Measurements from ENCODE around the gene UBE2I.
A peak's percentile ranks its signal among the peaks of the same experiment; 100 is the strongest.

Gene UBE2I

GRCh38 chr16:1330931-1331711 lies 21.7 kb downstream of the UBE2I start:
- Histone ChIP-seq H3K9me3 (ENCODE audit: low read depth, low read length) (no peaks in the 10 kb centered on the region), H3K36me3 (ENCODE audit: insufficient read depth, low read length) (no peaks in the 10 kb centered on the region), H3K27ac (no peak overlapping the region), H3K9ac (ENCODE audit: insufficient read length) (no peak overlapping the region), H3K4me3 (no peak overlapping the region)
- no peak for DNase-seq (ENCODE audit: low read depth, low spot score)
- TF ChIP-seq POLR2AphosphoS5 (IDR thresholded peaks at IDR 0.05; ENCODE audit: borderline replicate concordance, low read depth, low read length) (no peak), EZH2 (IDR thresholded peaks at IDR 0.05) (no peak)

DNA sequence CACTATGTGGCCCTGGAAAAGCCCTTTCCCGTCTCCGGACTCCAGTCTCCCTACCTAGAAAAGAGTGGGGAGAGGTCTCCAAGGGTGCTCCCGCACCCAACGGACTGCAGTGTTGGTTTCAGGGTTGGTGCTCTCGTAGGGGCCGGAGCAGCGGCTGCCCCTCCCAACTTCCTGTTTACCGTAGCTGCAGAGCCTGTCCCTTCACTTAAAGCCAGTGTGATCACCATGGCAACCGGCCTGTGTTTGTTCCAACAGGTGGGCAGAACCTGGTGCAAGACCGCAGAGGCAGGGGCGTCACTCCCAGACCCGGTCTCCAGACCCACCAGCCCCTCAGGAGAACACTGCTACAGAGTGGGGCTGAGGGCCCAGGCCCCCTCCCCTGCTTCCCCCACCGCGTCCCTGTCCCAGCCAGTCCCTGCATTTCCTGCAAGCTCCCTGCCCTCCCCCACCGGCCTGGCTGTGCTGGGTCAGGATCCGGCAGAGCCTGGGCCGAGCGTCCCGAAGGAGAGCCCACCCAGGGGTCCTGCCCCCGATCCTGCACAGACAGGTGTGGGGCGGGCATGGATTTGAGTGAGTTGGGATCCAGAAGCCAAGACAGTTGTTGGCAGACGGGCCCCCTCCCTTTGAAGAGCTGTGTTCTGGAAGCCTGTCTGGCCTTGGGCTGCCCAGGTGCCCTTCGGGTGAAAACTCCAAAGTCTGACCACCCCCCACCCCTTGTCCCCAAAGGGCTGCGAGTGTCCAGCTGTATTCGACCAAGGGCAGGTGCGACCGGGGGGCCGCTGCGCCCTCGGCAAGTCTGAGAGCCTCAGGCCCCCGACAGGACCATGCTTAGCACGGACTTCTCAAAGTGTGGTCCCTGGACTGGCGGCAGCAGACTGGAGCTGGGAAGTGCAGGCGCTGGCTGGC lies 22.5 kb downstream of the UBE2I start:
- H3K9ac ChIP-seq (ENCODE audit: insufficient read length) = no peak overlapping the region
- H3K36me3 ChIP-seq (ENCODE audit: insufficient read depth, low read length) = no peaks in the 10 kb centered on the region
- TF ChIP-seq FOXP2 (optimal IDR thresholded peaks at IDR 0.05; ENCODE audit: control extremely low read depth, extremely low read length, insufficient read depth) = no peak
- no peak for TF ChIP-seq EZH2 (IDR thresholded peaks at IDR 0.05)
- TF ChIP-seq POLR2AphosphoS5 (IDR thresholded peaks at IDR 0.05; ENCODE audit: borderline replicate concordance, low read depth, low read length) = no peak
- no peak overlapping the region for H3K27ac ChIP-seq
- no peak overlapping the region for H3K4me3 ChIP-seq
- no peak for DNase-seq (ENCODE audit: low read depth, low spot score)
- no peaks in the 10 kb centered on the region for H3K9me3 ChIP-seq (ENCODE audit: low read depth, low read length)

DNA sequence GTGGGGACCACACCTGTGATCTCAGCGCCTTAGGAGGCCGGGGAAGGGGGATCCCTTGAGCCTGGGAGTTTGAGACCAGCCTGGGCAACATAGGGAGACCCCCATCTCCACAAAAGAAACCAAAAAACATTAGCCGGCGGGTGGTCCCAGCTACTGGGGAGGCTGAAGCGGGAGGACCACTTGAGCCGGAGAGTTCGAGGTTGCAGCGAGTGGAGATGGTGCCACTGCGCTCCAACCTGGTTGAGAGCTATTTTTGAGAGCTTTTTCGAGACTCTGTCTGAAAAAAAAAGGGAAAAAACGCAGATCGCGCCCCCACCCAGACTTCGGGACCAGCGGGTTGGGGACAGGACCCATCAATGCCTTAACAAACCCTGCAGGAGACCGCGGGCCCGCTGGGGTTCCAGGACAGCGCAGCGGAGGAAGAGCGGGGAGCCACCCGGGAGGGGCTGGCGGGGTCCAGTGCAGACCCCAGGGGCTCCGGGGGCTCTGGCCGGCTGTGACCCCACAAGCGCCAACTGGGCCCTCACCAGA lies 23.2 kb downstream of the UBE2I start:
- H3K9ac ChIP-seq (ENCODE audit: insufficient read length) = no peak overlapping the region
- TF ChIP-seq FOXP2 (optimal IDR thresholded peaks at IDR 0.05; ENCODE audit: control extremely low read depth, extremely low read length, insufficient read depth) (no peak), EZH2 (IDR thresholded peaks at IDR 0.05) (no peak), POLR2AphosphoS5 (IDR thresholded peaks at IDR 0.05; ENCODE audit: borderline replicate concordance, low read depth, low read length) (no peak)
- DNase-seq (ENCODE audit: low read depth, low spot score) = no peak
- no peak overlapping the region for H3K4me3 ChIP-seq
- no peaks in the 10 kb centered on the region for H3K9me3 ChIP-seq (ENCODE audit: low read depth, low read length)
- no peaks in the 10 kb centered on the region for H3K36me3 ChIP-seq (ENCODE audit: insufficient read depth, low read length)
- no peak overlapping the region for H3K27ac ChIP-seq

- no peaks in the 10 kb centered on the region for H3K9me3 ChIP-seq (ENCODE audit: low read depth, low read length)
- TF ChIP-seq FOXP2 (optimal IDR thresholded peaks at IDR 0.05; ENCODE audit: control extremely low read depth, extremely low read length, insufficient read depth) = no peak
- TF ChIP-seq EZH2 (IDR thresholded peaks at IDR 0.05) = no peak
- TF ChIP-seq POLR2AphosphoS5 (IDR thresholded peaks at IDR 0.05; ENCODE audit: borderline replicate concordance, low read depth, low read length) = no peak
- H3K9ac ChIP-seq (ENCODE audit: insufficient read length) = no peak within 1 kb of the TSS
- no peak within 1 kb of the TSS for H3K27ac ChIP-seq
- no peak for DNase-seq (ENCODE audit: low read depth, low spot score)
- peak within 1 kb of the TSS; percentile 74 for H3K4me3 ChIP-seq
- no peaks in the 10 kb centered on the region for H3K36me3 ChIP-seq (ENCODE audit: insufficient read depth, low read length)
Observed at GRCh38 chr16:1333149-1333812, 23.8 kb downstream of the UBE2I start, which contains the start of gene BAIAP3. BAIAP3 (plus strand) TSS chr16:1333645; CDS start chr16:1338550, 4,905 bp downstream.

GRCh38 chr16:1333854-1334700 lies 24.6 kb downstream of the UBE2I start:
- no peaks in the 10 kb centered on the region for H3K9me3 ChIP-seq (ENCODE audit: low read depth, low read length)
- TF ChIP-seq EZH2 (IDR thresholded peaks at IDR 0.05) = no peak
- TF ChIP-seq FOXP2 (optimal IDR thresholded peaks at IDR 0.05; ENCODE audit: control extremely low read depth, extremely low read length, insufficient read depth) = no peak
- TF ChIP-seq POLR2AphosphoS5 (IDR thresholded peaks at IDR 0.05; ENCODE audit: borderline replicate concordance, low read depth, low read length) = no peak
- no peak overlapping the region for H3K9ac ChIP-seq (ENCODE audit: insufficient read length)
- H3K27ac ChIP-seq = no peak overlapping the region
- H3K36me3 ChIP-seq (ENCODE audit: insufficient read depth, low read length) = no peaks in the 10 kb centered on the region
- DNase-seq (ENCODE audit: low read depth, low spot score) = no peak
- peak overlapping the region; percentile 74 for H3K4me3 ChIP-seq

GRCh38 chr16:1334739-1335138 lies 25.3 kb downstream of the UBE2I start:
- Histone ChIP-seq H3K4me3 (no peak overlapping the region), H3K9me3 (ENCODE audit: low read depth, low read length) (no peaks in the 10 kb centered on the region), H3K36me3 (ENCODE audit: insufficient read depth, low read length) (no peaks in the 10 kb centered on the region), H3K27ac (no peak overlapping the region), H3K9ac (ENCODE audit: insufficient read length) (no peak overlapping the region)
- TF ChIP-seq EZH2 (IDR thresholded peaks at IDR 0.05) = no peak
- no peak for TF ChIP-seq POLR2AphosphoS5 (IDR thresholded peaks at IDR 0.05; ENCODE audit: borderline replicate concordance, low read depth, low read length)
- TF ChIP-seq FOXP2 (optimal IDR thresholded peaks at IDR 0.05; ENCODE audit: control extremely low read depth, extremely low read length, insufficient read depth) = no peak
- no peak for DNase-seq (ENCODE audit: low read depth, low spot score)

- Histone ChIP-seq H3K9me3 (ENCODE audit: low read depth, low read length) (no peaks in the 10 kb centered on the region), H3K9ac (ENCODE audit: insufficient read length) (no peak overlapping the region), H3K4me3 (no peak overlapping the region), H3K36me3 (ENCODE audit: insufficient read depth, low read length) (no peaks in the 10 kb centered on the region), H3K27ac (no peak overlapping the region)
- TF ChIP-seq FOXP2 (optimal IDR thresholded peaks at IDR 0.05; ENCODE audit: control extremely low read depth, extremely low read length, insufficient read depth) (no peak), EZH2 (IDR thresholded peaks at IDR 0.05) (no peak), POLR2AphosphoS5 (IDR thresholded peaks at IDR 0.05; ENCODE audit: borderline replicate concordance, low read depth, low read length) (no peak)
- no peak for DNase-seq (ENCODE audit: low read depth, low spot score)
Observed at GRCh38 chr16:1335211-1335971, 26.0 kb downstream of the UBE2I start.

All from SK-N-MC (cell line).